ENCODE measurements around the gene GPC3.

GRCh38 chrX:133969191-133969590 is 16.2 kb downstream of the GPC3 start:
- no peak for TF ChIP-seq TAF1 (IDR thresholded peaks at IDR 0.05; ENCODE audit: borderline replicate concordance, low read depth, low read length)
- TF ChIP-seq POLR2AphosphoS5 (IDR thresholded peaks at IDR 0.05; ENCODE audit: low read depth, low read length): no peak
